GM04503 (cell line): Measurements from ENCODE around the gene PTTG2.

Experiments used
- DNase-seq: peaks from one replicate; pipeline ENCODE4 v3.0.0-alpha.2; 2012; ENCODE audit warnings: low read depth

Gene PTTG2

DNA sequence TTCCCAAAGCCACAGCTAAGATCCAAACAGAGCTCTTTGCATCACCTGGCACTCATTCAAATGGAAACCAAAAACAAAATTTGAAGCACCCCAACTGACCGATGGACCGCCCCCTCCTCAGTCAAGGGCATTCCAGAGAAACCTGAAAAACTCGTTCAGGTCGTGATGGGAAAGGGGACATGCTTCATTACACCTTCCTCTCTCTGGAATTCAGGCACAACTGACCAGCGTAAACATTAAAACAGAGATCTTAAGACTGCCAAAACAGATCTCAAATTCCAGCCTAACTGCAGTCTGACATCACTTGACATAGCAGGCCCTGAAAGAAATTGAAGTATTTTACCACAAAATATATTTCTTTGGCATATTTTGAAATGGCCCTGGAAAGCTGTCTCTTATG lies 28.5 kb downstream of the PTTG2 start:
- DNase-seq, result no peak

GRCh38 chr4:37989398-37990260 lies 29.4 kb downstream of the PTTG2 start:
- DNase-seq, result no peak

GRCh38 chr4:37990731-37991245 lies 30.6 kb downstream of the PTTG2 start:
- DNase-seq, result no peak

GRCh38 chr4:37991623-37992410 lies 31.6 kb downstream of the PTTG2 start:
- DNase-seq, result no peak

- DNase-seq, result no peak
Observed at GRCh38 chr4:37993806-37994205, 33.6 kb downstream of the PTTG2 start.

DNA sequence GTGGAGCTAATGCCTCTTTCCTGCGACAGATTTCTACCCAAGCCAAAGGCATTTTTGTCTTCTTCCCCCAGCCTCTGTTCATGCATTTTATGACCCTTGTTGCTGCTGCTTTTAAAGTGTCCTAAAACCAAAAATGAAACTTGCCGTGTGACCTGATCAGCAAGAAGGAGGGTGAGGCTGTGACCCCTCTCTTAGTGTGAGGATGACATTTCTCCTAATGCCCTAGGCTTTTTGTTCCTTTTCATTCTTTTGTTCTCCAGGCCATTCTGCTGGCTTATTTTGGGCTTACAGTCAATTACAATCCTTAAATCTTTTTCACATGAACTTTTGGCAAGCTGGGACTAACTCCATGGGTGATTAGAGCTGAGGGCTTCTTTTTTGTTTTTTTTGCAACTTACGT lies 34.4 kb downstream of the PTTG2 start:
- no peak for DNase-seq

DNA sequence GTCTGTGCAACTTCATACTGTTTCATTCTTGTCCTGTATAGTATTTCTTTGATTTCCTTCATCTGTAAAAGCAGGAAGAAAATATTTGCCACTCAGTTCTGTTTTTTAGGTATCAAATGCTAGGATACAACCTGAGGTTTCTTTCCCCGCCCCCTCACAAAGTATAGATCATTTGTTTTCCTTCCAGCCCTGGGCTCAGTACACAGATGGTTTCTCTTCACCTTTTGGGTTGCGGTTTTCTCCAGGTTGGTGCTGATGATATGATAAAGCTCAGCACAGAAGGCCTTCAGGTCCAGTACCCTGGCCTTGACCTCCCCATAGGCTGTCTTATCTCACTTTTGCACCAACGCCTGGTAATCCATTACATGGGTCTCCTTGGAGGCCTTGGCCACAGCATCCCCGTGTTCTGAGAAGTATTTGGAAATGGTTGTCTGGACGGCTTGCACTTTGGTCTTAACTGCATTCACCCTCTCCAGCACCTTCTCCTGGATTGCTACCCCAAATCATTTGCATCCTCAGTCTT lies 35.2 kb downstream of the PTTG2 start:
- no peak for DNase-seq

- DNase-seq, result no peak
Observed at GRCh38 chr4:37995981-37996775, 36.0 kb downstream of the PTTG2 start.

DNA sequence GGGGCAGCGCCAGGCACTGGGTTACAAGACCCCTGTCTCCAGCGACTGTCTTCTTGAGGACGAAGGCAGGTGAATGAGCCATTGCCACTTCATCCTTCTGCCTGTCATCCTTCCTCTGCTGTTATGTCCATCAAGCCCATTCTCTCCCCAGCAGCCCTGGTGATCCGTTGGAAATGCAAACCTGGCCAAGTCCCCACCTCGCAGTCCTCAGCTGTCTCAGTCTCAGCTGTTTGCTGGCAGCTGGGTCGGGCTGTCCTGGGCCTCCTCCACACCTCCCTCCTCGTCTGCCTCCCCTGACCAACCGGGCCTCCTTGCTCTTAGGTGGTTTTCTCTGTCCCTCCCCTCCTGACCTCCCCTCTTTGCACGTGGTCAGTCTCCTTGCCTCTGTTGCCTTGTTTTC lies 38.0 kb downstream of the PTTG2 start:
- DNase-seq, result no peak

DNA sequence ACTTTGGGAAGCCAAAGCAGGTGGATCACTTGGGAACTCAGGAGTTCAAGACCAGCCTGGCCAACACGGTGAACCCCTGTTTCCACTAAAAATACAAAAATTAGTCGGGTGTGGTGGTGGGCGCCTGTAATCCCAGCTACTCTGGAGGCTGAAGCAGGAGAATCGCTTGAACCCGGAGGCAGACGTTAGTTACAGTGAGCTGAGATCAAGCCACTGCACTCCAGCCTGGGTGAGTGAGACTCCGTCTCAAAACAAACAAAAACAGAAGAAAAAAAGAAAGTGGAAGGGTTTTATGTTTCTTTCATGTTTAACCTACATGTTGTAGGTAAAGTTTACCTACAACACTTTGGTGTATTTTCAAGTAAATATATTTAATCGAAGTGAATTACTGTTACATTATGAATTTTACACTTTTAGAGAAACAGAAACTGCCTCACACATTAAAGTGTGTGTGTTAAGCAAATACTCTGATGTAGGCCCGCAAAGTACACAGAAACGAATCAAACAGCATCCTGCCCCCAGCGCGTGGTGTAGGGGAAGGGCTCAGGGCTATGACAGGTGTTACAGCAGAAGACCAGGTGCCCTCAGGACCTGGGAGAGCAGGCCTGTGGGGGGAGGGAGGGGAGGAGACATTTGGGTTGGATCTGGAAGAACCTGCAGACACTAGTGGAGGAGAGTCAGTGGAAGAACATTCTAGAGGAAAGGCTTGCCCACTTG lies 39.0 kb downstream of the PTTG2 start:
- DNase-seq, result no peak

- DNase-seq, result no peak
Observed at GRCh38 chr4:37999965-38000364, 39.8 kb downstream of the PTTG2 start.

DNA sequence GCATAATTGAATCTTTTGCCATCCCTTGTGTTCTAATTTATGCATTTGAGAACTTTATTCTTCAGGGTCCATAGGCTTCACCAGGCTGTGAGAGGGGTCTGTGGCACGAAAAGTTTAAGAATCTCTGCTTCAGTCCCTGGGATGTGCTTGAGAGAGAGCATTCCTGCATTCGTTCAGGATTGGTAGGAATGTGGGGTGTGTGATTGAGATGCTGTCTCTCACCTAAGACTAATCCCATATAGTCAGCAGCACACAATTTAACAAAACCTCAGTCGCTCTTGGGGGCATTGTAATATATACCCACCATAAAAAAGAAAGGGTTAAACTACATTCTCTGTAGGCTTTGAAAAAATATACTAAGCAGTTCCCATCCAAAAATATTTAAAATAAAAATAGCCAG lies 41.7 kb downstream of the PTTG2 start:
- DNase-seq, result no peak

DNA sequence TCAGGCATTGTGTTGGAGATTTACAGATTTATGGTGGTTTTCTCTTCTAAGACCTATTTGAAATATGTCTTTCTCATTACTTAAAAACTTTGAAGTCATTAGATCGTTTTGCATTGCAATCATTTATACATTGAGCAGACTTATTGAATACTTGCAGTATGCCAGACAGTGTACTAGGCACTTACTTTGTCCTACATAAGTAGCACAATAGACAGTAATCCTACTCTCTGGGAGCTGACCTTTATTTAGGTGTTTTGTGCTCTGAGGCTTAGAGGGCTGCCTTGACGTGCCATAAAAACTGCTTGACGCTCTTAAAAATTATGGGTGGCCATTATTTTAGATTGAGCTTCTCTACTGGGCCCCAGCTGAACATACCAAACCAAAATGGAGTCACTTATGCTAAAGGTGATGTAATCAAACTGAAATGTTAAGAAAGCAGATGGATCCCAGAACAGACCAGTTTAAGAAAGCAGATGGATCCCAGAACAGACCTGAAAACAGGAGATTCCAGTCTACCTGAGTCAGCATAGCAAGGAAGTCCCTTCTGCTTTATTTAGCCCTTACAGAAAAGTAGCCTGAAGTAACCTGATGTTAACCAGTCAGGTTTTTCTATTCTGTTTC lies 42.4 kb downstream of the PTTG2 start:
- DNase-seq, result no peak

GRCh38 chr4:38003102-38003501 lies 42.9 kb downstream of the PTTG2 start:
- no peak for DNase-seq

GRCh38 chr4:38003628-38004027 lies 43.4 kb downstream of the PTTG2 start:
- DNase-seq, result no peak

- DNase-seq, result no peak
Observed at GRCh38 chr4:38004062-38004461, 43.9 kb downstream of the PTTG2 start.

DNA sequence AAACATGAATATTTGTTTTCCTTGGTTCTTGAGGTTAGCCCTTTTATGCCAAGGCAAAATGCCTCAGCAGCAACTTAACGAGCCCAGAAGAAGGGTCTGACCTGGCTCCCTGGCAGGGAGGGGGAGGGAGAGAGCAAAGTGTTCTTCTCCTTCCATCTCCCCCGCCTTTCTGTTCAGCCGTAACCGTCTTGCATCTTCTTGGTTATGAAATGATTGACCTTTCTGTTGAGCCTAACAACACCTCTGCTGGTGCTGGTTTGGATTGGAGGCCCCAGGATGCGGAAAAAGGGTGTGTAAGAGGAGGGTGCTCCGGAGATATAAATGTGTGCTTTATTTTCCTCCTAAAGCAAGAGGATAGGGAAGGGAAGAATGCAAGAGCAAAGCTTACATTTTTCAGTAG lies 44.7 kb downstream of the PTTG2 start:
- DNase-seq, result no peak

GRCh38 chr4:38005637-38006036 lies 45.4 kb downstream of the PTTG2 start:
- no peak for DNase-seq

DNA sequence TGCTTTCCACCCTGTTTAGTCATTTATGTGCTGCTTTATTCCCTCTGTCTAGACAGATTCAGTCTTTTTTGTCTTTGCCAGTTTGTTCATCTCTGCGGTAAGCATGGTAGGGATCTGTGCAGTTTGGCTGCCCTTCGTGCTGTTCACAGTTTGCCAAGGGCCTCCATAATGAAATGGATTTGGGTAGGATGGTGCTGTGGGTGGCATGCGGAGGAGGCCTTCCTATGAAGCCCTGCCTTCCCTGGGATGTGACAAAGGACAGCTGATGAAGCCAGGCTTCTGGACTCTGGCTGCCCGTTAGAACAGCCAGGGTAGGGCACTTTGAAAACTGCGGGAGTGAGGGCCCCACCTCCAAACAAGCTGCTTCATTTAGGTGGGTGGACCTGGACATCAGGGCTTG lies 47.4 kb downstream of the PTTG2 start:
- DNase-seq, result no peak

- no peak for DNase-seq
Observed at GRCh38 chr4:38008571-38009021, 48.4 kb downstream of the PTTG2 start.

DNA sequence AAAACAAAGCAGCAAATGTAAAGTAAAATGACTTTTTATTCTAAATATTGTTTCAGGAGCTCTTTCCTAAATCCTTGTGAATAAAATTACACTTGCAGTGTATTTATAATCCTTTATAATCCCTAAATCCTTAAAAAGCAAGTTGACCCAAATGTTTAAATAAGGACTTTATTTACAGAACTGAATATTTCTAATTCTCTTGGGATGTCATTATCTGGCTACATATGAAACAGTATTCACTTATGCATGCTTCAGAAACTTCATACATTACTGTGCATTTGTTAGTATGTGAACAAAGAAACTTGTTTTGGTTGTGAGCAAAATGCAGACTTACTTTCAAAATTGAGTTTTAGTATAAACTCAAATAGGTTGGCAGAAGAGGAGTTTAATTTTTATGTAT lies 49.2 kb downstream of the PTTG2 start:
- no peak for DNase-seq
